ENCODE measurements around the gene CCR6. TPM values are rescaled to one million over a fixed set of nuclear protein-coding genes. Genes with fewer than 3 reads are reported as not detected.

The CCR6 gene
- total RNA-seq, 2 donors from 2014 or later: not detected

DNA sequence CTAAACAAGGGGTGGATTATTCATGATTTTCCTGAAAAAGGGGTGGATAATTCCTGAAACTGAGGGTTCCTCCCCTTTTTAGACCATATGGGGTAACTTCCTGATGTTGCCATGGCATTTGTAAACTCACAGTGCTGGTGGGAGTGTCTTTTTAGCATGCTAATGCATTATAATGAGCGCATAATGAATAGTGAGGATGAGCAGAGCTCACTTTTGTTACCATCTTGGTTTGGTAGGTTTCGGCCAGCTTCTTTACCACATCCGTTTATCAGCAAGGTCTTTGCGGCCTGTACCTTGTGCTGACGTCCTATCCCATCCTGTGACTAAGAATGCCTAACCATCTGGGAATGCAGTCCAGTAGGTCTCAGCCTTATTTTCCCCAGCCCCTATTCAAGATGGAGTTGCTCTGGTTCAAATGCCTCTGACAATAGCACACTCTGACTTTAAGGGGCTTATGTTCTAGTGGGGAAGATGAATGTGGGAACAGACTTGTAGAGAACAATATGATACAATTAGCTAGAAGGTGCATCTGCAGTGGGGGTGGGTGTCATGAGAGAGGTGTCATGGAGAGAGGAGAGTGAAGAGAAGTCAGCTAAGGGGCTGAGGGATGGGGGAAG, 39.1 kb downstream of the CCR6 start:
- no peak for DNase-seq
- peaks cover 25% of the 10 kb centered on the region for H3K4me1 Mint-ChIP-seq
- no peaks in the 10 kb centered on the region for H3K9me3 Mint-ChIP-seq
- TF ChIP-seq CTCF (conservative IDR thresholded peaks at IDR 0.05): no peak
- H3K4me3 Mint-ChIP-seq: no peak overlapping the region
- no peak overlapping the region for H3K27ac Mint-ChIP-seq
- peaks cover 1% of the 10 kb centered on the region for H3K27me3 Mint-ChIP-seq (ENCODE audit: insufficient read depth)
- Histone ChIP-seq H3K9ac (ENCODE audit: extremely low read depth, low read length, poor library complexity, severe bottlenecking) (no peak overlapping the region), H3K9me3 (ENCODE audit: control insufficient read depth, low read length) (no peaks in the 10 kb centered on the region), H3K4me3 (ENCODE audit: low read length) (no peak overlapping the region), H3K36me3 (ENCODE audit: control insufficient read depth, insufficient read depth, low read length) (no peaks in the 10 kb centered on the region), H3K27me3 (ENCODE audit: control insufficient read depth, insufficient read depth, low read length, poor library complexity, severe bottlenecking) (no peaks in the 10 kb centered on the region), H3K27ac (ENCODE audit: low read depth, low read length) (no peak overlapping the region), H3K4me1 (ENCODE audit: control insufficient read depth, insufficient read depth, low read length) (no peaks in the 10 kb centered on the region)
- no peaks in the 10 kb centered on the region for H3K36me3 Mint-ChIP-seq (ENCODE audit: low read depth)
- 94 to 96% methylated on average over 5 of the region's 5 CpGs for WGBS, 2 experiments (ENCODE audit: insufficient coverage in 1 of 2, insufficient read length in 1 of 2)

DNA sequence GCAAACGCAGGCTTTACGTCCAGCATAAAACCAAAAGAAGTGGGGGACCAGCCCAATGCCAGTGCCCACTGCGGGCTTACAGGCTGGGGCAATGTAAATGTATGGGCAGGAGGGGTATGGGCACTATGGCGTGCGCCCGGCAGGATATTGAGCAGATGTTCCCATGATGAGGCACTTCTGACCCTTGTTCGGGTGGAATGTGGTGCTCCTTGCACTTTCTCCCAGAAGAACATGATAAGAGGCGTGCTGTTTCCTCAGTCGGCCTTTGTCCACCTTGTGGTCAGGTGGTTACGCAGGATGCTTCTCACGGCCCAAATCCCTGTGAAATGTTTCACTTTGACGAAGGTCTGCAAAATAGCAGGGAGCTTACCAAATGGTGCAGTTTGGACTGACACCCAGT, 39.7 kb downstream of the CCR6 start:
- H3K4me3 ChIP-seq (ENCODE audit: low read length): no peak overlapping the region
- Mint-ChIP-seq H3K4me1 (peaks cover 25% of the 10 kb centered on the region), H3K9me3 (no peaks in the 10 kb centered on the region), H3K27me3 (ENCODE audit: insufficient read depth) (peaks cover 1% of the 10 kb centered on the region), H3K4me3 (no peak overlapping the region), H3K36me3 (ENCODE audit: low read depth) (no peaks in the 10 kb centered on the region), H3K27ac (peak overlapping the region; percentile 76)
- no peaks in the 10 kb centered on the region for H3K4me1 ChIP-seq (ENCODE audit: control insufficient read depth, insufficient read depth, low read length)
- DNase-seq: peak; percentile 61
- 94 to 98% methylated on average over 12 of the region's 12 CpGs for WGBS, 2 experiments (ENCODE audit: insufficient coverage in 1 of 2, insufficient read length in 1 of 2)
- no peaks in the 10 kb centered on the region for H3K36me3 ChIP-seq (ENCODE audit: control insufficient read depth, insufficient read depth, low read length)
- TF ChIP-seq CTCF (conservative IDR thresholded peaks at IDR 0.05): peak; percentile 31
- H3K27me3 ChIP-seq (ENCODE audit: control insufficient read depth, insufficient read depth, low read length, poor library complexity, severe bottlenecking): no peaks in the 10 kb centered on the region
- H3K9me3 ChIP-seq (ENCODE audit: control insufficient read depth, low read length): no peaks in the 10 kb centered on the region
- no peak overlapping the region for H3K9ac ChIP-seq (ENCODE audit: extremely low read depth, low read length, poor library complexity, severe bottlenecking)
- H3K27ac ChIP-seq (ENCODE audit: low read depth, low read length): no peak overlapping the region

GRCh38 chr6:167163476-167164011, 40.6 kb downstream of the CCR6 start:
- Histone ChIP-seq H3K27ac (ENCODE audit: low read depth, low read length) (no peak overlapping the region), H3K9ac (ENCODE audit: extremely low read depth, low read length, poor library complexity, severe bottlenecking) (no peak overlapping the region), H3K27me3 (ENCODE audit: control insufficient read depth, insufficient read depth, low read length, poor library complexity, severe bottlenecking) (no peaks in the 10 kb centered on the region), H3K4me3 (ENCODE audit: low read length) (no peak overlapping the region), H3K36me3 (ENCODE audit: control insufficient read depth, insufficient read depth, low read length) (no peaks in the 10 kb centered on the region), H3K4me1 (ENCODE audit: control insufficient read depth, insufficient read depth, low read length) (no peaks in the 10 kb centered on the region), H3K9me3 (ENCODE audit: control insufficient read depth, low read length) (no peaks in the 10 kb centered on the region)
- Mint-ChIP-seq H3K27ac (peak overlapping the region; percentile 90), H3K4me3 (peak overlapping the region; percentile 22), H3K9me3 (no peaks in the 10 kb centered on the region), H3K4me1 (peaks cover 25% of the 10 kb centered on the region), H3K27me3 (ENCODE audit: insufficient read depth) (no peaks in the 10 kb centered on the region), H3K36me3 (ENCODE audit: low read depth) (no peaks in the 10 kb centered on the region)
- no peak for TF ChIP-seq CTCF (conservative IDR thresholded peaks at IDR 0.05)
- WGBS, 2 experiments (ENCODE audit: insufficient coverage in 1 of 2, insufficient read length in 1 of 2): 34 to 50% methylated on average over 5 to 9 of the region's 9 CpGs
- DNase-seq: peak; percentile 88

Data from endodermal cell (in vitro differentiated cells).